HG03575 (cell line): Measurements from ENCODE around the gene HNRNPM.

Experiments used
- ATAC-seq: cut with Tn5 transposase; IDR thresholded peaks from one replicate; pipeline ENCODE4 v1.9.1; 2021; ENCODE audit not compliant: unreplicated experiment, insufficient number of reproducible peaks, low FRiP score; ENCODE audit errors: extremely low read depth

Gene HNRNPM

DNA sequence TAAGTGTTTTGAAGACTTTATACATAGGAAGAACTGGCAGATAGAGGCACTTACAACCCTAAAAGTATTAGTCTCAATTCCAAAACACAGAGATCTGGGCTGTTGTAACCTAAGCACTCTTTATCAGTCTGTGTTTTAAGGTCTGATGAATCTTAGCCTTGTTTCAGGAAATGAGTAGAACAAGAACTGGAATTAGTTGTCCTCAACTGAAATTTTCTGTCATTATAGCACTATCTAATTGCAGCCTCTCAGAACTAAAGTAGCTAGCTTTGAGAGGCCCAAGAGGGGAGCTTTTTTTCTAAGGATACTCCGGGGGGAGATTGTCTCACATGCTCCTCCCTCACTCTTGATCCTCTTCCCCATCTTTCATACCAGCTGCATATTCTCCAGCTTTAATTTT, 13.1 kb downstream of the HNRNPM start:
- no peak for ATAC-seq

DNA sequence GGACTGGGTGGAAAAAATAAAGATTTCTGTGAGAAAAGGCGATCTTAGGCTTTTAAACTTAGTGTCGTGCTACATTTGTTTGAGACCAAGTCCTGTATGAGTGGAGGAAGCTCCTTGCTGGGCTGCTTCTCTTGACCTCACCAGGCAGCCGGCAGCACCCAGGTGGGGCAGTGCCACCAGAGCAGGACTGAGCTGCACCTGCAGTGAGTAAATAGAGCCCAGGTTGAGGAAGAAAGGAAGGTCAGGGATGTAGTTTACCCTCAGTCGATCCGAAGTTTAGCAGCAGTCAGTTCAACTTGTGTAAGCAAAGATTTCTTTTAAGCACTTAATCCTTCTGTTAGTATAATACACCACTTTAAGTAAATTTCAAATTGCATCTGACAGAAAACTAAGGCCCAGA, 13.6 kb downstream of the HNRNPM start:
- no peak for ATAC-seq

DNA sequence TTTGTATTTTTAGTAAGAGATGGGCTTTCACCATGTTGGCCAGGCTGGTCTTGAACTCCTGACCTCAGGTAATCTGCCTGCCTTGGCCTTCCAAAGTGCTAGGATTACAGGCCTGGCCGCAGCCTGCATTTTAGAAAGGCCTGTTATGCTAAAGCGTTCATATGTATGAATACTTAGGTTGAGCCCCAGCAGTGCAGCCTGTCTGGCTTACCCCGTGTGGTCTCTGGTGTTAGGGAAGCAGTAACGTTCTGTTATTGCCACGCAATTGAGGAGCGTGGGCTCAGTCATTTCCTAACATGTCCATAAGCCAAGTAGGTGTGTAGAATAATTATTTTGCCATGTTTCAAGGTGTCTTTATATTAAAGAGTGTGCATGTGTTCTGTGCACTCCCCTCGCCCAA, 14.3 kb downstream of the HNRNPM start:
- no peak for ATAC-seq

DNA sequence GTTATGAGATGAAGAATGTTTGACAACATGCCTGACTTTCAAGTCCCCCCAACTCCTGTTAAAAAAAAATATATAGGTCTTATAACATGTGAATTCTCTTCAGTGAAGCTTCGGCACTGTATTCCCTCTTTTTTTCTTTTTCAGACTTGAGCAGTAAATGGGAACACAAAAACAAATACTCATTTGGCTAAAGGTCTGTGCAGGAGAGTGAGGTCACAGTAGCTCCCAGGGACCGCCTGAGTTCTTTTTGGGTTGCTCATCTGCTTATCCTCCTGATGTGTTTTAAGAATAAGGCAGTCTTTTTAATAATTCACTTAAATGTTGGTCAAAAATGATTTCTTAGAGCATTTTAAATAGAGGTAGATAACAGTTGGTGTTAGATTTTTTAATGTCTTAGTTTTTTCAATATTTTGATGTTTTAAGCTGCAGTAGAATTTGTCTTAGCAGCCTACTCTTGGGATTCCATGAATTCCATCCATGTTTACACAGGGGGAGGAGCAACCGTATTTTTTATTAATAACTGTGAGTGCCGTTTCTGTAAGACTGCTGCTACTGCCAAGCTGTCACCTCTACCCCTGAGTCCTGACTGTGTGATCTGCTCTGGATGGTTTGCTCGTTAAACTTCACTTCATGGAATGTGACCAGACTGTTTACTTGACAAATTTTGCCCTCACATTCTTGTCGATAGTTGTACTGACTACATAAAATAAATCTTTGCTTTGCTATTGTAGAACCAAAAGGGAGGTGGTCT, 14.9 kb downstream of the HNRNPM start:
- no peak for ATAC-seq

DNA sequence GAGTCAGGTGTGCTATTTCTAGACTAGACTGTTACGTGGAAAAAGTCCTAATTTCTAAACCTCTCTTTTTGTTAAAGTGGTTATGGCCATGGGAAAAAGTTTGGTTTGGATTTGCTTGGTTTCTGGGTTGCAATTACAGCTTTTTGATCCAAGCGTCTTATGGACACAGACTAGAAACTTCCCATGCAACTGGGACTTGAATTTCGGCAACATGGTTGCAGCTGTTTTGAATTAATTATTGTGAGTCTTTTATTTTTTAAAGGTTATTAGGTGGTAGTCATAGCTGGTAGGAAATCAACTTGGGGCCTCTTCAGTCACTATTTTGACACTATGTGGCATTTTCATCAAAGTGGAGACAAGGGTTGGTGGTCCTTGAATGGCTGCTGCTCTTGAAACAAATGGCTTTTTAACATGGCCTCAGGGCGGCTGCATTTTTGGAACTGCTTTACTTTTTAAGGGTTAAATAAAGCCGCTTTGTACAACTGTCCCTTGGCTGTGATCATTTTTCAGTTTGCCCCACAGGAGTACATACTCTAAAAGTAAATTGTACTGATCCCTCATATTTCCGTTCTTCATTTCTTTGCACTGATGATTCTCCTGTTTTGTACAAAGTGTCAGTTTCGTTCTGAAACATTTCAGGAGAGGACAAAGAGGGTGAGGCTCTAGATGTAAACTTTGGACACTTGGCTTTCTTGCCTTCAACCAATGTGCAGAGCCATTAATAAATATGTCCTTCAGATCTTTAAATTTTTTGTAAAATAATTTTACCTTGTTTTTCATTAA, 15.9 kb downstream of the HNRNPM start:
- no peak for ATAC-seq

DNA sequence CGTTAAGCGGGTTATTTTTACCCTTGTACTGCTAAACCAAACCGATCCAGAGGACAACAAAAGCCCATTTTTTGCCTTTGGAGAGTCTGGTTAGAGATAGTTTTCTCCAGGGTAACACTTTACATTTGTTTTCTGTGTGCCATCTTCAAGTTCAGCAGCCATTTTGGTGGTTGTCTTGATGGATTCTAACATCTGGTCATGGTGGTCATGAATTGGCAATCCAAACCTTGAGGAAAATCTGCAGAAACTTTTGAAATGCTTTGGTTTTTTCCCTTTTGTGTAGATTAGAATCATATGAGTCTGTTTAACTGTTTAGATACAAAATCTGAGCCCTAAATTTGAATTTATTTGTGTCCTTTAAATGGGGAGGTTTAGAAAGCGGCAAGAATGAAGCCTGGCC, 16.6 kb downstream of the HNRNPM start:
- ATAC-seq, result no peak

DNA sequence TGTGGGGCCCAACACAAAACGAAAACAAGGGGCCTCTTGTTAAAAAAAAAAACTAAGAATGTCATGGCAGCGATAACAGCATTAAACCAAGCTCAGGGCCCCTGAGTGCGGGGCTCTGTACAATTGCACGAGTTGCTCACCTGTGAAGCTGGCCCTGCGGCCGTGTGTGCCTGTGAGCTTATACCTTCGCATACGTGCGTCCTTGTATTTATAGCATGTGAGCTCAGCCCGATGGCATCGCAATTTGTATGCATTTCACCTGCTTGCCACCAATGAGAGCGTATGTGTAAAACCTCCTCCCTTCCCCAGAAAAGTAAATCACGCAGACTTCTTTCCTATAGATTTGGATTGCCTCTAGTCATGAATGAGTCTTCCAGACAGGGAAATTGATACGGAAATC, 17.1 kb downstream of the HNRNPM start:
- no peak for ATAC-seq

DNA sequence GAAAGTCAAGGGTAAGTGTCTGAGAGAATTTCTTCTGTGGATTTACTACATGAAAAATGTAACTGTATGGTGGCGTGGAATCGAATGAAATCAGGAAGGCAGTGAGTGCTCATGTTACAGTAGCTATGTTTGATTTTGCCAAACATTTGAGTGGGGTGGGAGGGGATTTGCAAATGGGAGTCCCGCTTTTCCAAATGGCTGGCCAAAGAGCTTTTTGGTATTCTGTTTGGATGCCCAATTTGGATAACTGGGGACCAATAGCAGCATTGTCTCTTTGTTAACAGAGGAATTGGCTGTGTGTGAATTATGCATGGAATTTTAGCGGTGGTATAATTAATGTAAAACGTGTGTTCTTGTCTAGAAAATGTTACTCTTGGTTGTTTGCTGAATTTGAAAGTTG, 17.8 kb downstream of the HNRNPM start:
- ATAC-seq, result no peak

DNA sequence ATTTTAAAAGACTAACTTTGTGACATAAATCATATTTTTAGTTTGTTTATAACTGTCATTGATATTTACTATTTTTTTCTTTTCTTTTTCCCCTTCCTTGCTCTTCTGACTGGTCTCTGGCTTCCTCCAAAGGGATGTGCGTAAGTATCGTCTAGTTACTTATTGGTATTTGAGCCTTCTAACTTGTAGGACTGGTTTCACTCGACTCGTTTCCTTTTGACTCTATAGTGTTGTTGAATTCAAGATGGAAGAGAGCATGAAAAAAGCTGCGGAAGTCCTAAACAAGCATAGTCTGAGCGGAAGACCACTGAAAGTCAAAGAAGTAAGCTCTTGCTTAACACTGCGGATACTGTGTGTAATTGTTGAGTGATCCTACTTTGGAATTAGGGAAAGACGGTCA, 18.6 kb downstream of the HNRNPM start:
- ATAC-seq, result no peak

DNA sequence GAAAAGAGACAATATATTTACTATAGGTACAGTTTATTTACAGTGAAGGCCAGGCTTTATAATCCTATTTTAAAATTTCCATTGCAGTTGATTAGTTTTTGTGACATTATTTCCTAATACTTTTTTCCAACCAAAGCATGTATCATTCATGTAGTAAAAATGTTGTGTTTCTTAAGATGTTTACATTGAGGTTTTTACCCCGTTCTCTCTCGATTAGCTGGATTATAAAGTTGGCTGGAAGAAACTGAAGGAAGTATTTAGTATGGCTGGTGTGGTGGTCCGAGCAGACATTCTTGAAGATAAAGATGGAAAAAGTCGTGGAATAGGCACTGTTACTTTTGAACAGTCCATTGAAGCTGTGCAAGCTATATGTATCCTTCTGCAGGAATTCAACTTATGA, 21.2 kb downstream of the HNRNPM start:
- ATAC-seq, result no peak

DNA sequence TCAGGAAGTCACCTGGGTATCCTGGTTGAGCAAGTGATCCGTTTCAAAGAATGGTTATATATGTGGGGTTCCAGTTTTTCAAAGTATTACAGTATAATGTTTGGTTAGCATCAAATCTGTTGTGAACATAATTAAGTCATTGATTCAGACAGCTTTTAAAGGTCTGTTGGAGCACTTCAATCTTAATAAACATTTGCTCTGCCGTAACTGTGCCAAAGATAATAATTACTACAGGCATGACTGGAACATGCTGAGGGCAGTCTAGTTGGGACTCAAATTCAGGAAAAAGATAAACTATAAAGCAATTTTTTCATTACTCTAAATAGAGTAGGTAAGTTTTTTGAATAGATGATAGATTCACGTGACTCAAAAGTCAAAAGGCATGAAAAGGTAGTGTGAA, 23.3 kb downstream of the HNRNPM start:
- no peak for ATAC-seq

DNA sequence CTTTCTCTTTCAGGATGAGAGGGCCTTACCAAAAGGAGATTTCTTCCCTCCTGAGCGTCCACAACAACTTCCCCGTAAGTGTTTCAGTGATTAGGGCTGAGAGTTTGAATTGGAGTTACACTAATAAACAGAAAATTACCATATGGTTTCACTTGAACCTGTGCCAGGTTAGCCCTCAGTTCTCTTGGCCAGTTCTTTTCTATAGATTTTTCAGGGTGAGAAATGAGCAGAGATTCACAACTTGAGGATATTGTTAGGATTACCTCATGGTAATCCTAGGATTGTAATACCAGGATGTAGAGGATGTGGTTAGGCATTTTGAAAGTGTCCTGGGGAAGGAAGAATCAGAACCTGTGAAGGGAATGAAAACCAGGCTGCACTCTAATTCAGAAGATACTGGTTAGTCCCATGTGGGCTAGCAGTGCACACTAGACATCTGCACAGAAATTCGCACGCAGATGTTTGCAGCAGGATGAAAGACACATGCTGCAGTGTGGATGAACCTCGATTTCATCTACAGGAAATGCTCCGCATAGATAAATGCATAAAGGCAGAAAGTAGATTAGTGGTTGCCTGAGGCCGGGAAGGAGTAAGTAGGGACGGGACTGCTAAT, 24.1 kb downstream of the HNRNPM start:
- ATAC-seq, result no peak

DNA sequence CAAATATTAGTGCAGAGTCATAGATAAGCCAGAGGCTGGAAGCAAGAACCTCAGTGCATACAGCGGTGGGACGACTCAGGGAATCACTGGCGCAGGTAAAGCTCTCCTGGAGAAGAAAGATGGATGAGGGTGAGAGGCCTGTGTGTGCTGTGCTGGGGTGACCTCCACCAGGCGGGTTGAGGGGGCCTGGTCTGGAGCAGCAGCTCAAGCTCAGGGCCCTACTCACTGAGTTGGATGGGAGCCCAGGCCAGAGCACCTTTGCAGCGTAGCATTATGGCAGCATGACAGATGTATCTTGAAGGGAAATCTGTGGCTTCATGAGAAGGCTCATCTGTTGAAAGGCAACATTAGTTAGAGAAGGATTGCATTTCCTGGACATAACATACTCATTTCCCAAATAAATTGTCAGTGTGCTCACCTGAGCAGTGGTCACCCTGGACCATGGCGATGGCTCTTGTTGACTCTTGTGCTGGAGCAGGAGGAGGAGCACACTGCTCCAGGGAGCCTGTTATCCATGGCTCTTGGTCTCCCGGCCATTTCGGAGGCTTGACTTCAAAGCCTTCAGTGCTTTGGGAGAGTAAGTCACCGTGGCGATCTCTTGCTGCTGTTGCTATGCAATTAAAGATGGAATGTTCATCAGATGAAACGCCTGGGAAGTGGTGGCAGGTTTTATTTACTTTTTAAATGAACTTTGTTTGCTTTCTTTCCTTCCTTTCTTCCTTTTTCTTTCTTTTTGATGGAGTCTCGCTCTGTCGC, 25.0 kb downstream of the HNRNPM start:
- ATAC-seq, result no peak

DNA sequence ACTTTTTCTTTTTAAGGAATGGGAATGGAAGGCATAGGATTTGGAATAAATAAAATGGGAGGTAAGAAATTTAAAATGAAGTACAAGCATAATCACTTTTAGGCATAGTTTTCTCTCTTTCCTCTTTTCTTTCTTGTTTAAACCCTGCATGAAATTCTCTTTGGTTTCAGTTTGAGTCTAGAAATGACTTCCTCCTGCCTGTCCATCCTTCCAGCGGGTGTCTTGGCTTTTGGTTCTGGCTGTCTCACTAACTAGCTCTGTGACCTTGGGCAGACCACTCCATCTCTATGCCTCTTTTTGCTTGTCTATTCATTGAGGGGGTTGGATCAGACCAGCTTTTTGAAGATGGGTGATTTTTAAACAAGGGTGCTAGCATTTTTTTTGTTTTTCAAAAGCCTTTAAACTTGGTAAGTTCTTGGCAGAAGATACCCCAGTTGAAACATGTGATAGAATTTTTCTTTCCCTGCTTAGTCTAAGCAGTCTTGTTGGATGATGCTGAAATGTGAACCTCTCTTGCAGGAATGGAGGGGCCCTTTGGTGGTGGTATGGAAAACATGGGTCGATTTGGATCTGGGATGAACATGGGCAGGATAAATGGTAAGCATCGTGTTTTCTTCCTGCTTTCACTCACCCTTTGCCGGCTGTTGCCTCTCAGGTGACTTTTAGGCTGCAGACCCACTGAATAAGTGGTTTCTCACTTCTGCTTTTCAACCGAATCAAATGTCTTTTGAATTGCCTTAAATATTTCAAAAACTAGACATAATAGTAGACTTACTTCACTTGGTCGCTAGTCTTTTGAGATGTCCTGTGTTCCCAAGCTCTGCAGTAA, 29.1 kb downstream of the HNRNPM start:
- ATAC-seq, result no peak

DNA sequence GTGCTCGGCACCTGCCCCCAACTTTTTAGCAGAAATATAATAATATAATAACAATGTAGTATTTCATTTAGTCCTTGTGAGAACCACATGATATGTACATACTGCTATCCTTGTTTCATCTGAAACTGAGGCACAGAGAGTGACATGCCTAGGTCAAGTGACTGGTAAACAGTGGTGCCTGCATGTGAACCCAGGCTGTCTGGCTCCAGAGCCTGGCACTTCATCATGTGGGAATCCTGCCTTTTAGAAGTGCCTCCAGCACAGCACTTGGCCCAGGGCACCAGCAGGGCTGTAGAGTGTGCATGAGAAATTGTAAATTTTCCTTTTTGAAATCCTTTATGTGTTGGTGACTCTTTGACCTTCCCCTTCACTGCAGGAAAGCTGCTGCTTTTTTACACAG, 30.2 kb downstream of the HNRNPM start:
- no peak for ATAC-seq

DNA sequence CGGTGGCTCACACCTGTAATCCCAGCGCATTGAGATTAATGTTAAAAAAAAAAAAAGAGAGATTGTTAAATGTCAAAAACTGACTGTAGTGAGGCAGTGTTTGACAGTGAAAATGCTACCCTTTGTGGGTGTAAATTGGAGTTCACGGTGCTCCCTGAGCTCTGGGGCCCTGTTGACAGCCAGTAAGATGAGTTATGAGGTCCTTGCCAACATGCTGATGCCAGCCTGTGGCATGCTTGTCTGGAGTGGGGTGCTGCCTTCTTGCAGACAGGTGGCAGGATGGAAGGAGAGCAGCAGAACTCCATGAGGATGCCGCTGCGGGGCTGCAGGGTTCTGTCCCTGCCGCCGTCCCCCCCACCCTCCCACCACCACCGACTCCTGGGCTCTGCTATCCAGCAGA, 31.7 kb downstream of the HNRNPM start:
- no peak for ATAC-seq

DNA sequence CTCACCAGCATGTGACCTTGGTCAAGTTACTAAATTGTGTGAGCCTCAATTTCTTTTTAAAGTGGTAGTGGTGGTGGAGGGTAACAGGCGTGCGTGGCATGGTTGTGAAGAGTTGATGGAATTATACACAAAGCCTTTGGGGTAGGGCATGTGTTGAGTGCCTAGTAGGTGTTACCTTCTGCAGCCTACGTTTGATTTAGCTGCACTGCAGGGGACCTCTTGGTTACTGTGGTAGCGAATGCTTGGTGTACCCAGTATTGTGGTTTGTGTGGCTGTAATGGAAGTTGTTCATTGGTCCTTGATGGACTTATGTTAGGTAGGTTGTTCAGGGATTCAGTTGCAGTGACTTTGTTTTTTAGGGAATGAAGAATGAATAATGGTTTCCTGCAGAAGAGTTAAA, 33.1 kb downstream of the HNRNPM start:
- ATAC-seq, result no peak

DNA sequence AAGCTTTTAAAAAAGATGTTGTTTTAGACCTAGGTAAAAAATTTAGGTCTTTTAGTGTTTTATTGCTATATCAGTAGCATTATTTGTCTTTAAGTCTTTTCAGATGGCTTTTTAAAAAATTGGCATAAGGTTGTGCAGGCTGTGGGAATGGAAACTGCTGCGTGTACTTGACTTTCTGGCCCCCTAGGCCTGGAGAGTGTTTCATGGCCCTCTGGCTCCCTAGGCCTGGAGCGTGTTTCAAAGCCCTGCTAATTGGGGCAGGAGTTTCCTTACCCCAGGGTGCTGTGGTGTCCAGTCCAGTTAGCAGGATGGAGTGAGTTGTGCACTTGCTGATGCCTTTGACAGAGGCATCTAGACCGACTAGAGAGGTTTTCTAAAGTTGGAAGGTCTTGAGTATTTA, 33.8 kb downstream of the HNRNPM start:
- no peak for ATAC-seq

DNA sequence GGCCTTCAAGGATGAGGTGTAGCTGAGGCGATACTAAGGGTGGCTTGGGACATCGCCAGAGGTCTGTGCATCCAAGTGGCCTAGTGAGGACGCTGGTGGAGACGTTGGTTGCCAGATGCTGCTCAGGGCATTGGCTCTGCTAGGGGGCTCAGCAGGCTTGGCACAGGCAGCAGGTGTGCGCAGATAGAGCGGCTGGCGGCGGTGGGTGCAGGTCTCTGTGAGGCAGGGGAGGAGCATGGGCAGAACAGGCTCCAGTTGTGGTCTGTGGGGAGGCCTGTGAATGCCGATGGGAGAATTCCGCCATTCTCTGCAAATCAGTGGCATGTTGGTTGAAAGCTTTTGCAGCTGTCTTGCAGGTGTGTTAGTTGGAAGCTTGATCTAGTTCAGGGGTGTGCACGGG, 36.4 kb downstream of the HNRNPM start:
- ATAC-seq, result no peak
